HepG2 (cell line): Measurements from ENCODE around the gene PRPSAP1. TPM values are rescaled to one million over a fixed set of nuclear protein-coding genes. Genes with fewer than 3 reads are reported as not detected.

Experiments
- CHD4 ChIP-seq: fragments of 200-600 bp; sonication (generic); IDR thresholded peaks from 2 replicates; pipeline ENCODE4 v1.7.0; 2017; ENCODE audit warnings: mild to moderate bottlenecking, low read length, borderline replicate concordance
- CREB1 ChIP-seq, 2 experiments: fragments of 450-650 bp in 1 of 2; IDR thresholded peaks; 2 replicates each; pipeline ENCODE4 v1.6.1; 2016 to 2017; ENCODE audit warnings: control low read depth in 1 of 2, mild to moderate bottlenecking in 1 of 2, missing compliant biosample characterization in 1 of 2, missing genetic modification characterization in 1 of 2
- EP300 ChIP-seq, 3 experiments: sonication (generic) in 1 of 3; formaldehyde crosslinking in 1 of 3; IDR thresholded peaks; 2 replicates each; pipeline versions ENCODE4 v1.5.1 to v1.6.1; 2011 to 2020; ENCODE audit warnings: low read depth in 2 of 3, low read length in 2 of 3, borderline replicate concordance in 1 of 3, improper control_type of control experiment in 1 of 3, mild to moderate bottlenecking in 1 of 3, missing genetic modification reagents in 1 of 3, moderate library complexity in 1 of 3
- HDAC1 ChIP-seq: sonication (generic); formaldehyde crosslinking; IDR thresholded peaks from 2 replicates; pipeline ENCODE4 v1.5.1; 2020; ENCODE audit warnings: mild to moderate bottlenecking, missing genetic modification reagents
- HMG20A ChIP-seq: IDR thresholded peaks from 2 replicates; pipeline ENCODE4 v1.6.1; 2016; ENCODE audit warnings: borderline replicate concordance
- ISX ChIP-seq: sonication (generic); formaldehyde crosslinking; conservative IDR thresholded peaks from 2 replicates; pipeline ENCODE4 v1.5.0; 2020; ENCODE audit warnings: missing genetic modification reagents
- PHF20 ChIP-seq: sonication (generic); formaldehyde crosslinking; IDR thresholded peaks from 2 replicates; pipeline ENCODE4 v1.5.0; 2020; ENCODE audit warnings: mild to moderate bottlenecking, missing genetic modification reagents
- SP1 ChIP-seq, 2 experiments: fragments of 450-650 bp in 1 of 2; sonication (generic) in 1 of 2; formaldehyde crosslinking in 1 of 2; IDR thresholded peaks; 2 replicates each; pipeline versions ENCODE4 v1.4.0 to v1.6.1; 2016 to 2020; ENCODE audit warnings: missing genetic modification reagents in 1 of 2
- ZNF879 ChIP-seq: sonication (generic); formaldehyde crosslinking; IDR thresholded peaks from 2 replicates; pipeline ENCODE4 v1.8.1; 2023; ENCODE audit warnings: missing genetic modification reagents
- ZNF883 ChIP-seq: sonication (generic); formaldehyde crosslinking; IDR thresholded peaks from 2 replicates; pipeline ENCODE4 v1.5.1; 2020; ENCODE audit warnings: mild to moderate bottlenecking, missing genetic modification reagents; ENCODE audit errors: not compliant biosample characterization
- polyA plus RNA-seq, 8 experiments: library from polyadenylated mRNA; depleted of rRNA in 3 of 8; stranded (reverse) in 7 of 8; unstranded in 1 of 8; fragments of >200 nt; fragmentation: Illumina TruSeq in 4 of 8; extraction: Trizol in 4 of 8; gene quantifications; 2 replicates each; pipeline versions ENCODE4 v1.2.1 to v1.2.3, GENCODE V29; 2011 to 2016; ENCODE audit warnings: low read depth in 4 of 8, missing spikeins in 1 of 8, mixed read lengths in 1 of 8; ENCODE audit not compliant: insufficient read depth in 1 of 8
- total RNA-seq, 5 experiments: library from RNA; depleted of rRNA; stranded (reverse); fragments of >200 nt; fragmentation: Illumina TruSeq; extraction: Trizol; gene quantifications; 2 replicates each; pipeline ENCODE4 v1.2.3, GENCODE V29; 2016; ENCODE audit warnings: low read depth in 1 of 5
- TF ChIP-seq, protein P1 (sequence below): sonication (generic); formaldehyde crosslinking; IDR thresholded peaks from 2 replicates; pipeline ENCODE4 v1.4.0; 2020; ENCODE audit warnings: missing genetic modification reagents, borderline replicate concordance
- TF ChIP-seq, protein P2 (sequence below): sonication (generic); formaldehyde crosslinking; IDR thresholded peaks from 2 replicates; pipeline ENCODE4 v1.5.0; 2020; ENCODE audit warnings: mild to moderate bottlenecking, missing genetic modification reagents, borderline replicate concordance
- TF ChIP-seq, protein P3 (sequence below): sonication (generic); formaldehyde crosslinking; IDR thresholded peaks from 2 replicates; pipeline ENCODE4 v1.5.0; 2020; ENCODE audit warnings: mild to moderate bottlenecking, missing genetic modification reagents
- TF ChIP-seq, protein P4 (sequence below): IDR thresholded peaks from 2 replicates; pipeline ENCODE4 v1.4.0; 2020; ENCODE audit warnings: mild to moderate bottlenecking, missing genetic modification reagents
- TF ChIP-seq, protein P5 (sequence below): sonication (generic); formaldehyde crosslinking; IDR thresholded peaks from 2 replicates; pipeline ENCODE4 v1.4.0; 2020; ENCODE audit warnings: missing genetic modification reagents; ENCODE audit errors: not compliant biosample characterization

The PRPSAP1 gene
- total and polyA plus RNA-seq, 2 of the 13 experiments (the other 11 are each of a cell fraction or from before 2014, with no cell fraction given): 91.1 to 314 TPM

DNA sequence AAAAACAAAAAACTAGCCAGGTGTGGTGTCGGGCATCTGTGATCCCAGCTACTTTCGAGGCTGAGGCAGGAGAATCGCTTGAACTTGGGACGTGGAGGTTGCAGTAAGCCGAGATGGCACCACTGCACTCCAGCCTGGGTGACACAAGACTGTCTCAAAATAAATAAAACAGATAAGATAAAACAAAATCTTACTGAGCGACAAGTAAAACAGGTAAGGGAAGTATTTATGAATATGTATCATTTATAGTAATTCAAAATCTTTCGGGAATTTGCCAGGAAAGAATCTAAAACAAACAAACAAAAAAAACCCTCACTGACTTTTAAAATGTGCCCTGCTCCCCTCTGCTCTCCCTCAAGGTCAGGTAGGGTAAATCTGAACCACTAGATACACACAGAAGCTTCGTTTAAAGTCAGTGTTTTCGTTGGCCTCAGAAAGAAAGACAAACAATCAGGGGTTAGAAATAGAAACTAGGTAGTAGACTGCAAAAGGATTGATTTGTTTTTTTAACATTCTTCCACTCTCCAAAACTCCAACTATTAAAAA, 2.1 kb downstream of the PRPSAP1 start (continued):
- no peak for TF ChIP-seq CREB1 (IDR thresholded peaks at IDR 0.05)
- TF ChIP-seq CREB1 (CRISPR knock-in tag; IDR thresholded peaks at IDR 0.05): peak; percentile 62
- TF ChIP-seq EP300 (IDR thresholded peaks at IDR 0.05; ENCODE audit: low read depth in 2 of 2, low read length in 2 of 2): peak in 1 of 2 experiments; percentile 75; a peak in 2 of 4 replicates
- peak; percentile 22; the same call in 1 of the 2 replicates for TF ChIP-seq EP300 (CRISPR knock-in tag; IDR thresholded peaks at IDR 0.05; ENCODE audit: borderline replicate concordance)
- no peak for TF ChIP-seq SP1 (IDR thresholded peaks at IDR 0.05)
- TF ChIP-seq SP1 (CRISPR knock-in tag; IDR thresholded peaks at IDR 0.05): 0 out of 2 replicates have a peak, but pooled peaks have one; percentile 42
- TF ChIP-seq ZNF883 (CRISPR knock-in tag): no peak
- TF ChIP-seq HMG20A (CRISPR knock-in tag): peak; percentile 73
- peak; percentile 3; the same call in 1 of the 2 replicates for TF ChIP-seq CHD4
- TF ChIP-seq, protein P1, sequence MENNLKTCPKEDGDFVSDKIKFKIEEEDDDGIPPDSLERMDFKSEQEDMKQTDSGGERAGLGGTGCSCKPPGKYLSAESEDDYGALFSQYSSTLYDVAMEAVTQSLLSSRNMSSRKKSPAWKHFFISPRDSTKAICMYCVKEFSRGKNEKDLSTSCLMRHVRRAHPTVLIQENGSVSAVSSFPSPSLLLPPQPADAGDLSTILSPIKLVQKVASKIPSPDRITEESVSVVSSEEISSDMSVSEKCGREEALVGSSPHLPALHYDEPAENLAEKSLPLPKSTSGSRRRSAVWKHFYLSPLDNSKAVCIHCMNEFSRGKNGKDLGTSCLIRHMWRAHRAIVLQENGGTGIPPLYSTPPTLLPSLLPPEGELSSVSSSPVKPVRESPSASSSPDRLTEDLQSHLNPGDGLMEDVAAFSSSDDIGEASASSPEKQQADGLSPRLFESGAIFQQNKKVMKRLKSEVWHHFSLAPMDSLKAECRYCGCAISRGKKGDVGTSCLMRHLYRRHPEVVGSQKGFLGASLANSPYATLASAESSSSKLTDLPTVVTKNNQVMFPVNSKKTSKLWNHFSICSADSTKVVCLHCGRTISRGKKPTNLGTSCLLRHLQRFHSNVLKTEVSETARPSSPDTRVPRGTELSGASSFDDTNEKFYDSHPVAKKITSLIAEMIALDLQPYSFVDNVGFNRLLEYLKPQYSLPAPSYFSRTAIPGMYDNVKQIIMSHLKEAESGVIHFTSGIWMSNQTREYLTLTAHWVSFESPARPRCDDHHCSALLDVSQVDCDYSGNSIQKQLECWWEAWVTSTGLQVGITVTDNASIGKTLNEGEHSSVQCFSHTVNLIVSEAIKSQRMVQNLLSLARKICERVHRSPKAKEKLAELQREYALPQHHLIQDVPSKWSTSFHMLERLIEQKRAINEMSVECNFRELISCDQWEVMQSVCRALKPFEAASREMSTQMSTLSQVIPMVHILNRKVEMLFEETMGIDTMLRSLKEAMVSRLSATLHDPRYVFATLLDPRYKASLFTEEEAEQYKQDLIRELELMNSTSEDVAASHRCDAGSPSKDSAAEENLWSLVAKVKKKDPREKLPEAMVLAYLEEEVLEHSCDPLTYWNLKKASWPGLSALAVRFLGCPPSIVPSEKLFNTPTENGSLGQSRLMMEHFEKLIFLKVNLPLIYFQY: no peak
- TF ChIP-seq PHF20 (CRISPR knock-in tag): no peak
- TF ChIP-seq, protein P2, sequence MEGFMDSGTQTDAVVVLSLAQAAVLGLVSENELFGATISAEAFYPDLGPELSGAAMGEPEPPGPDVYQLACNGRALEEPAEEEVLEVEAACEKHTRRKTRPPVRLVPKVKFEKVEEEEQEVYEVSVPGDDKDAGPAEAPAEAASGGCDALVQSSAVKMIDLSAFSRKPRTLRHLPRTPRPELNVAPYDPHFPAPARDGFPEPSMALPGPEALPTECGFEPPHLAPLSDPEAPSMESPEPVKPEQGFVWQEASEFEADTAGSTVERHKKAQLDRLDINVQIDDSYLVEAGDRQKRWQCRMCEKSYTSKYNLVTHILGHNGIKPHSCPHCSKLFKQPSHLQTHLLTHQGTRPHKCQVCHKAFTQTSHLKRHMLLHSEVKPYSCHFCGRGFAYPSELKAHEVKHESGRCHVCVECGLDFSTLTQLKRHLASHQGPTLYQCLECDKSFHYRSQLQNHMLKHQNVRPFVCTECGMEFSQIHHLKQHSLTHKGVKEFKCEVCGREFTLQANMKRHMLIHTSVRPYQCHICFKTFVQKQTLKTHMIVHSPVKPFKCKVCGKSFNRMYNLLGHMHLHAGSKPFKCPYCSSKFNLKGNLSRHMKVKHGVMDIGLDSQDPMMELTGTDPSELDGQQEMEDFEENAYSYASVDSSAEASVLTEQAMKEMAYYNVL (CRISPR knock-in tag): 0 out of 2 replicates have a peak, but pooled peaks have one; percentile 15
- TF ChIP-seq, protein P3, sequence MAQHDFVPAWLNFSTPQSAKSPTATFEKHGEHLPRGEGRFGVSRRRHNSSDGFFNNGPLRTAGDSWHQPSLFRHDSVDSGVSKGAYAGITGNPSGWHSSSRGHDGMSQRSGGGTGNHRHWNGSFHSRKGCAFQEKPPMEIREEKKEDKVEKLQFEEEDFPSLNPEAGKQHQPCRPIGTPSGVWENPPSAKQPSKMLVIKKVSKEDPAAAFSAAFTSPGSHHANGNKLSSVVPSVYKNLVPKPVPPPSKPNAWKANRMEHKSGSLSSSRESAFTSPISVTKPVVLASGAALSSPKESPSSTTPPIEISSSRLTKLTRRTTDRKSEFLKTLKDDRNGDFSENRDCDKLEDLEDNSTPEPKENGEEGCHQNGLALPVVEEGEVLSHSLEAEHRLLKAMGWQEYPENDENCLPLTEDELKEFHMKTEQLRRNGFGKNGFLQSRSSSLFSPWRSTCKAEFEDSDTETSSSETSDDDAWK (CRISPR knock-in tag): no peak
- TF ChIP-seq, protein P4, sequence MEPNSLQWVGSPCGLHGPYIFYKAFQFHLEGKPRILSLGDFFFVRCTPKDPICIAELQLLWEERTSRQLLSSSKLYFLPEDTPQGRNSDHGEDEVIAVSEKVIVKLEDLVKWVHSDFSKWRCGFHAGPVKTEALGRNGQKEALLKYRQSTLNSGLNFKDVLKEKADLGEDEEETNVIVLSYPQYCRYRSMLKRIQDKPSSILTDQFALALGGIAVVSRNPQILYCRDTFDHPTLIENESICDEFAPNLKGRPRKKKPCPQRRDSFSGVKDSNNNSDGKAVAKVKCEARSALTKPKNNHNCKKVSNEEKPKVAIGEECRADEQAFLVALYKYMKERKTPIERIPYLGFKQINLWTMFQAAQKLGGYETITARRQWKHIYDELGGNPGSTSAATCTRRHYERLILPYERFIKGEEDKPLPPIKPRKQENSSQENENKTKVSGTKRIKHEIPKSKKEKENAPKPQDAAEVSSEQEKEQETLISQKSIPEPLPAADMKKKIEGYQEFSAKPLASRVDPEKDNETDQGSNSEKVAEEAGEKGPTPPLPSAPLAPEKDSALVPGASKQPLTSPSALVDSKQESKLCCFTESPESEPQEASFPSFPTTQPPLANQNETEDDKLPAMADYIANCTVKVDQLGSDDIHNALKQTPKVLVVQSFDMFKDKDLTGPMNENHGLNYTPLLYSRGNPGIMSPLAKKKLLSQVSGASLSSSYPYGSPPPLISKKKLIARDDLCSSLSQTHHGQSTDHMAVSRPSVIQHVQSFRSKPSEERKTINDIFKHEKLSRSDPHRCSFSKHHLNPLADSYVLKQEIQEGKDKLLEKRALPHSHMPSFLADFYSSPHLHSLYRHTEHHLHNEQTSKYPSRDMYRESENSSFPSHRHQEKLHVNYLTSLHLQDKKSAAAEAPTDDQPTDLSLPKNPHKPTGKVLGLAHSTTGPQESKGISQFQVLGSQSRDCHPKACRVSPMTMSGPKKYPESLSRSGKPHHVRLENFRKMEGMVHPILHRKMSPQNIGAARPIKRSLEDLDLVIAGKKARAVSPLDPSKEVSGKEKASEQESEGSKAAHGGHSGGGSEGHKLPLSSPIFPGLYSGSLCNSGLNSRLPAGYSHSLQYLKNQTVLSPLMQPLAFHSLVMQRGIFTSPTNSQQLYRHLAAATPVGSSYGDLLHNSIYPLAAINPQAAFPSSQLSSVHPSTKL: peak; percentile 71
- TF ChIP-seq, protein P5, sequence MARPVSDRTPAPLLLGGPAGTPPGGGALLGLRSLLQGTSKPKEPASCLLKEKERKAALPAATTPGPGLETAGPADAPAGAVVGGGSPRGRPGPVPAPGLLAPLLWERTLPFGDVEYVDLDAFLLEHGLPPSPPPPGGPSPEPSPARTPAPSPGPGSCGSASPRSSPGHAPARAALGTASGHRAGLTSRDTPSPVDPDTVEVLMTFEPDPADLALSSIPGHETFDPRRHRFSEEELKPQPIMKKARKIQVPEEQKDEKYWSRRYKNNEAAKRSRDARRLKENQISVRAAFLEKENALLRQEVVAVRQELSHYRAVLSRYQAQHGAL (CRISPR knock-in tag): no peak
- TF ChIP-seq HDAC1 (CRISPR knock-in tag): peak; percentile 74
- TF ChIP-seq ISX (CRISPR knock-in tag): no peak
- no peak for TF ChIP-seq ZNF879 (CRISPR knock-in tag)
